AG09319 (cell line): ENCODE data around the gene C1orf185.
"Not testable (repeated sequence)": the region's sequence is repeated elsewhere in the genome, so short reads cannot be mapped to it uniquely, and the experiment has no call there.

Source experiments
- DNase-seq: peaks from one replicate; pipeline ENCODE4 v3.0.0-alpha.2; 2010; ENCODE audit warnings: low read depth; ENCODE audit errors: extremely low read depth
- CTCF ChIP-seq: IDR thresholded peaks from 2 replicates; pipeline ENCODE4 v1.5.1; 2011; ENCODE audit warnings: low read depth, mild to moderate bottlenecking, inconsistent platforms, low read length, moderate library complexity

C1orf185 gene

GRCh38 chr1:51100264-51100880 lies 1.7 kb upstream of the C1orf185 start:
- TF ChIP-seq CTCF, result no peak
- no peak for DNase-seq

GRCh38 chr1:51114137-51114536 lies 12.1 kb downstream of the C1orf185 start:
- TF ChIP-seq CTCF, result no peak
- DNase-seq, result no peak

GRCh38 chr1:51115714-51116404 lies 13.8 kb downstream of the C1orf185 start:
- no peak for DNase-seq
- TF ChIP-seq CTCF, result no peak

- no peak for DNase-seq
- TF ChIP-seq CTCF, result no peak
Measured at GRCh38 chr1:51119331-51119730, 17.3 kb downstream of the C1orf185 start.

- no peak for DNase-seq
- no peak for TF ChIP-seq CTCF
Measured at GRCh38 chr1:51120629-51121028, 18.6 kb downstream of the C1orf185 start.

- DNase-seq, result not testable (repeated sequence)
Measured at GRCh38 chr1:51127152-51127551, 25.1 kb downstream of the C1orf185 start.

GRCh38 chr1:51131185-51131584 lies 29.2 kb downstream of the C1orf185 start:
- no peak for TF ChIP-seq CTCF

GRCh38 chr1:51133045-51133444 lies 31.0 kb downstream of the C1orf185 start:
- no peak for TF ChIP-seq CTCF

More at GRCh38 chr1:51131185-51131584, 29.2 kb downstream of the C1orf185 start:
- no peak for DNase-seq

GRCh38 chr1:51137696-51138095 lies 35.7 kb downstream of the C1orf185 start:
- not testable (repeated sequence) for DNase-seq

More at GRCh38 chr1:51133045-51133444, 31.0 kb downstream of the C1orf185 start:
- no peak for DNase-seq
